Measurements from ENCODE around the gene FOXJ1. TPM values are rescaled to one million over a fixed set of nuclear protein-coding genes. Genes with fewer than 3 reads are reported as not detected.

The FOXJ1 gene
- total RNA-seq, 1 experiment from 2014 or later = not detected

DNA sequence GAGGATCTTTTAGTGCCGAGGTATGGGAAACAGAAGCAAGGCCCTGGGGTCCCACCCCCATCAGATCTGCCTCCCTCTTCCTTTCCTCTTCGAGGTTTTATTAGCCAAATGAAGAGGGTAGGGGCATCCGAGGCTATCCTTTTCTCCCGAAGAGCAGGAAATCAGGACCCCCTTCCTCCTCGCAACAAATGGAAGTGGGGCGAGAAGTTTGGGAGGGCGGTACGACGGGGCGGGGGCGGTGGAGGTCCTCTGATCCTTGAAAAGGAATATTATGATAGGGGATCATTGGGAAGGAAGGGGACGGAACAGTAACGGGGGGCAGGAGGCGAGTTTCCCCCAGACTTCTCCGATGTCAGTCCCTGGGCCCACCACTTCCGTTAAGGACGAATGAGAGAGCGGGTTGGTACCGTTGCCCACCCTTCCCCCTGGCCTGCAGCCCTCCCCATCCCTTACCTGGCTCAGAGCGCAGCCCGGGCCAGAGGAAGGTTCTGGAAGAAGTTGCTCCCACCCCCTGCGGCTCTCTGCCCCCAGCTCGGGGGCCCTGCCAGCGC lies 309 bp downstream of the FOXJ1 start:
- peak overlapping the region; percentile 61 for H3K4me3 Mint-ChIP-seq (ENCODE audit: unreplicated experiment)
- TF ChIP-seq, protein P1, sequence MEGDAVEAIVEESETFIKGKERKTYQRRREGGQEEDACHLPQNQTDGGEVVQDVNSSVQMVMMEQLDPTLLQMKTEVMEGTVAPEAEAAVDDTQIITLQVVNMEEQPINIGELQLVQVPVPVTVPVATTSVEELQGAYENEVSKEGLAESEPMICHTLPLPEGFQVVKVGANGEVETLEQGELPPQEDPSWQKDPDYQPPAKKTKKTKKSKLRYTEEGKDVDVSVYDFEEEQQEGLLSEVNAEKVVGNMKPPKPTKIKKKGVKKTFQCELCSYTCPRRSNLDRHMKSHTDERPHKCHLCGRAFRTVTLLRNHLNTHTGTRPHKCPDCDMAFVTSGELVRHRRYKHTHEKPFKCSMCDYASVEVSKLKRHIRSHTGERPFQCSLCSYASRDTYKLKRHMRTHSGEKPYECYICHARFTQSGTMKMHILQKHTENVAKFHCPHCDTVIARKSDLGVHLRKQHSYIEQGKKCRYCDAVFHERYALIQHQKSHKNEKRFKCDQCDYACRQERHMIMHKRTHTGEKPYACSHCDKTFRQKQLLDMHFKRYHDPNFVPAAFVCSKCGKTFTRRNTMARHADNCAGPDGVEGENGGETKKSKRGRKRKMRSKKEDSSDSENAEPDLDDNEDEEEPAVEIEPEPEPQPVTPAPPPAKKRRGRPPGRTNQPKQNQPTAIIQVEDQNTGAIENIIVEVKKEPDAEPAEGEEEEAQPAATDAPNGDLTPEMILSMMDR (IDR thresholded peaks at IDR 0.05; ENCODE audit: unreplicated experiment) = no peak
- no peaks in the 10 kb centered on the region for H3K4me1 Mint-ChIP-seq (ENCODE audit: insufficient read depth, unreplicated experiment)
- no peak for DNase-seq (ENCODE audit: unreplicated experiment)
- intact Hi-C loops (cut with micrococcal nuclease) = no loop called here
- H3K27me3 Mint-ChIP-seq (ENCODE audit: insufficient read depth, unreplicated experiment) = no peaks in the 10 kb centered on the region
- no TSS peak for BruUV-seq (replicated peaks)
- H3K27ac Mint-ChIP-seq (ENCODE audit: low read depth, unreplicated experiment) = no peak overlapping the region
- POLR2A ChIA-PET = interaction anchor here (0.7 to 1.1 kb wide), 2 partner anchors 37 to 453 kb away, joined by 3 to 4 read pairs; no protein-coding TSS in a partner anchor
- H3K9me3 Mint-ChIP-seq (ENCODE audit: unreplicated experiment) = no peaks in the 10 kb centered on the region
- H3K36me3 Mint-ChIP-seq (ENCODE audit: insufficient read depth, unreplicated experiment) = no peaks in the 10 kb centered on the region
- CTCF ChIA-PET = interaction anchor here (0.6 to 3.5 kb wide), 4 partner anchors 8 to 257 kb away, joined by 3 to 13 read pairs (median 4); no protein-coding TSS in a partner anchor

GRCh38 chr17:76139801-76140660 lies 1.0 kb downstream of the FOXJ1 start:
- Mint-ChIP-seq H3K27me3 (ENCODE audit: insufficient read depth, unreplicated experiment) (no peaks in the 10 kb centered on the region), H3K4me1 (ENCODE audit: insufficient read depth, unreplicated experiment) (no peaks in the 10 kb centered on the region), H3K27ac (ENCODE audit: low read depth, unreplicated experiment) (no peak overlapping the region), H3K9me3 (ENCODE audit: unreplicated experiment) (no peaks in the 10 kb centered on the region), H3K4me3 (ENCODE audit: unreplicated experiment) (no peak overlapping the region), H3K36me3 (ENCODE audit: insufficient read depth, unreplicated experiment) (no peaks in the 10 kb centered on the region)
- TF ChIP-seq, protein P1 (IDR thresholded peaks at IDR 0.05; ENCODE audit: unreplicated experiment) = no peak
- ChIA-PET POLR2A (interaction anchor here (1.1 kb wide), 1 partner anchor 38 kb away, joined by 4 read pairs; no protein-coding TSS in a partner anchor), CTCF (interaction anchor here (0.6 kb wide), 1 partner anchor 258 kb away, joined by 3 read pairs; no protein-coding TSS in a partner anchor)
- no peak for DNase-seq (ENCODE audit: unreplicated experiment)
- intact Hi-C loops (cut with micrococcal nuclease) = no loop called here
- no TSS peak for BruUV-seq (replicated peaks)

DNA sequence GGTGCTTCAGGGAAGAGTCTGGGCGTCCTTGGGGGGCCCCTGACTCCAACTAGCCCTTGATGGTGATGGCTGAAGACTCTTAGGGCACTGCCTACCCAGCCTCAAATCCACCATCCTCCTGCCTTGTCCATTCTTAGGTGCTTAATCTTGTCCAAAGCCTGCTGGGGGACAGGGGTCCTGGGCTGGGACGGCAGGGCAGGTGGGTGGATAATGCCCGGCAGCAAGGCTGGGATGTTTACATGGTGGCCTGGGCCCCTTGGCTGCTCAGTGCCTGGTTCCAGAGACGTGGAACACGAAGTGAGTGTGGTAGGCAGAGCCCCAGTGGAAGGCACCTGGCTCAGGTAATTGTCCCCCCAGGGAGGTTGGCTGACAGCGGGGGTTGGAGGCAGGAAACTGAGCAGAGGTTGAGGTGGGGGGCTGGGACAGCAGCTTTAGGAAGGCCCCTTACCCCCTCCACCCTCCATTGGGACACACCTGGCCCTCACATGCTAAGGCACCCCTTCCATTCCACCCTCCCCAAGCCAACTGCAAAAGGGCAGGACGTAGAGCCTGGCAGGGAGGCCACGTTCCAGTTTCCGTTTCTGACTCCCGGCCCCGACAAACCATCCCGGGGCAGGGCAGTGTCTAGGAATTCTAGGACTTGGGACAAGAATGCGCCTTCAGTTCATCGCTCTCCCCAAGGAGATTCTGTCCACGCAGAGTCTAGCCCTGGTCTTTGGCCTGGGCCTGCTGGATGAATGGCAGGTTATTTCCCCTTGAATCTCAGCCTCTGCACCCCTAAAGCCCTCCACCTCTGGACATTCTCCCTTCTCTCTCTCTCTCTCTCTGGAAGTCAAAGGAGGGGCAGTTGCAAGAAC lies 1.9 kb downstream of the FOXJ1 start:
- no peaks in the 10 kb centered on the region for H3K4me1 Mint-ChIP-seq (ENCODE audit: insufficient read depth, unreplicated experiment)
- ChIA-PET POLR2A (no interaction called here), CTCF (interaction anchor here (0.6 kb wide), 1 partner anchor 615 kb away, joined by 4 read pairs; no protein-coding TSS in a partner anchor)
- no peaks in the 10 kb centered on the region for H3K9me3 Mint-ChIP-seq (ENCODE audit: unreplicated experiment)
- no peaks in the 10 kb centered on the region for H3K27me3 Mint-ChIP-seq (ENCODE audit: insufficient read depth, unreplicated experiment)
- H3K4me3 Mint-ChIP-seq (ENCODE audit: unreplicated experiment) = no peak overlapping the region
- DNase-seq (ENCODE audit: unreplicated experiment) = no peak
- TF ChIP-seq, protein P1 (IDR thresholded peaks at IDR 0.05; ENCODE audit: unreplicated experiment) = no peak
- no peak overlapping the region for H3K27ac Mint-ChIP-seq (ENCODE audit: low read depth, unreplicated experiment)
- BruUV-seq (replicated peaks) = no TSS peak
- intact Hi-C loops (cut with micrococcal nuclease) = no loop called here
- no peaks in the 10 kb centered on the region for H3K36me3 Mint-ChIP-seq (ENCODE audit: insufficient read depth, unreplicated experiment)

All from MCF 10A (cell line).